ENCODE measurements around the gene IFI35. TPM values are rescaled to one million over a fixed set of nuclear protein-coding genes. Genes with fewer than 3 reads are reported as not detected.
A peak's percentile ranks its signal among the peaks of the same experiment; 100 is the strongest.
"Not testable (repeated sequence)": the region's sequence is repeated elsewhere in the genome, so short reads cannot be mapped to it uniquely, and the experiment has no call there.

The IFI35 gene
- 10 to 100 TPM; 60.1 to 85.8 (median 73.4) TPM for total RNA-seq

- H3K27me3 ChIP-seq: no peaks in the 10 kb centered on the region
- peak within 1 kb of the TSS; percentile 58 to 69 (median 62) for H3K4me3 ChIP-seq
- H3K27ac ChIP-seq: peak within 1 kb of the TSS; percentile 86 to 94 (median 92)
- no peaks in the 10 kb centered on the region for H3K9me3 ChIP-seq
- peak in 5 of 6 experiments; percentile 38 to 67 (median 51) for TF ChIP-seq CTCF (IDR thresholded peaks at IDR 0.05)
- TF ChIP-seq POLR2A (IDR thresholded peaks at IDR 0.05): peak; percentile 68 to 69
- peaks cover 0 to 20% (median 0%) of the 10 kb centered on the region in 3 donors for H3K36me3 ChIP-seq
- peak; percentile 85 to 96 (median 91) for DNase-seq
- peaks cover 0 to 47% (median 4%) of the 10 kb centered on the region in 4 donors for H3K4me1 ChIP-seq
Measured at GRCh38 chr17:43006639-43007551, at the start of gene IFI35. Gene IFI35, plus strand, starts transcription at chr17:43006784. Its CDS starts 164 bp downstream, at chr17:43006948.

GRCh38 chr17:42964161-42964932, 42.2 kb upstream of the IFI35 start, which contains the start of gene AARSD1:
Gene AARSD1, minus strand, starts transcription at chr17:42964454. Its CDS starts 14 bp downstream, at chr17:42964440.
- H3K27ac ChIP-seq: peak within 1 kb of the TSS; percentile 64 to 86 (median 72)
- no peaks in the 10 kb centered on the region for H3K9me3 ChIP-seq
- H3K4me3 ChIP-seq: peak within 1 kb of the TSS; percentile 49 to 70 (median 57)
- no peaks in the 10 kb centered on the region for H3K27me3 ChIP-seq
- H3K4me1 ChIP-seq: peaks cover 0 to 13% (median 3%) of the 10 kb centered on the region in 4 donors
- TF ChIP-seq CTCF (IDR thresholded peaks at IDR 0.05) (peak in 4 of 6 experiments; percentile 2 to 23 (median 14)), POLR2A (IDR thresholded peaks at IDR 0.05) (peak; percentile 43 to 64)
- peaks cover 0 to 28% (median 0%) of the 10 kb centered on the region in 3 donors for H3K36me3 ChIP-seq
- peak; percentile 87 to 97 (median 93) for DNase-seq

- Histone ChIP-seq H3K27ac (no peak overlapping the region), H3K9me3 (no peaks in the 10 kb centered on the region), H3K4me1 (peaks cover 0 to 8% (median 3%) of the 10 kb centered on the region in 4 donors), H3K27me3 (no peaks in the 10 kb centered on the region), H3K36me3 (no peaks in the 10 kb centered on the region), H3K4me3 (no peak overlapping the region)
- TF ChIP-seq POLR2A (IDR thresholded peaks at IDR 0.05): no peak
- TF ChIP-seq CTCF (IDR thresholded peaks at IDR 0.05): no peak
- DNase-seq: no peak
Measured at GRCh38 chr17:42967925-42968324, 38.7 kb upstream of the IFI35 start.

GRCh38 chr17:42969001-42969581, 37.5 kb upstream of the IFI35 start:
- no peak for DNase-seq
- H3K4me3 ChIP-seq: no peak overlapping the region
- H3K9me3 ChIP-seq: no peaks in the 10 kb centered on the region
- H3K27ac ChIP-seq: no peak overlapping the region
- H3K4me1 ChIP-seq: no peaks in the 10 kb centered on the region
- no peaks in the 10 kb centered on the region for H3K36me3 ChIP-seq
- TF ChIP-seq POLR2A (IDR thresholded peaks at IDR 0.05) (no peak), CTCF (IDR thresholded peaks at IDR 0.05) (no peak)
- no peaks in the 10 kb centered on the region for H3K27me3 ChIP-seq

- DNase-seq: no peak
- Histone ChIP-seq H3K4me3 (no peak overlapping the region), H3K4me1 (no peaks in the 10 kb centered on the region), H3K9me3 (no peaks in the 10 kb centered on the region), H3K27me3 (no peaks in the 10 kb centered on the region), H3K36me3 (no peaks in the 10 kb centered on the region), H3K27ac (no peak overlapping the region)
- TF ChIP-seq CTCF (IDR thresholded peaks at IDR 0.05) (no peak), POLR2A (IDR thresholded peaks at IDR 0.05) (no peak)
Measured at GRCh38 chr17:42971589-42971988, 35.0 kb upstream of the IFI35 start.

GRCh38 chr17:42973323-42973722, 33.3 kb upstream of the IFI35 start:
- not testable (repeated sequence) for H3K4me3 ChIP-seq, H3K27ac ChIP-seq, H3K9me3 ChIP-seq

More at GRCh38 chr17:42973323-42973722, 33.3 kb upstream of the IFI35 start:
- not testable (repeated sequence) for H3K4me1 ChIP-seq, DNase-seq, H3K27me3 ChIP-seq, H3K36me3 ChIP-seq
